ENCODE results near the gene FALEC. TPM values are rescaled to one million over a fixed set of nuclear protein-coding genes. Genes with fewer than 3 reads are reported as not detected.
A peak's percentile ranks its signal among the peaks of the same experiment; 100 is the strongest.
"Not testable (repeated sequence)": the region's sequence is repeated elsewhere in the genome, so short reads cannot be mapped to it uniquely, and the experiment has no call there.

Gene FALEC
- total RNA-seq, 1 donor from 2014 or later, result not detected

- no peak for ATAC-seq
- intact Hi-C loops (cut with DNase I), result loop anchor here (1.0 to 2.0 kb wide), 3 partner anchors 16 to 51 kb away; partner anchors contain the start of gene ENSA
These were observed 62.2 kb downstream of the FALEC start for GRCh38 chr1:150577557-150578271.

GRCh38 chr1:150578272-150579109 lies 62.9 kb downstream of the FALEC start:
- ATAC-seq (peak; percentile 31), DNase-seq (ENCODE audit: missing footprints) (peak; percentile 80)
- intact Hi-C loops (cut with DNase I), result loop anchor here (1.0 to 2.0 kb wide), 3 partner anchors 17 to 50 kb away; partner anchors contain the start of gene ENSA

More at GRCh38 chr1:150577557-150578271, 62.2 kb downstream of the FALEC start:
- DNase-seq (ENCODE audit: missing footprints), result no peak

- intact Hi-C loops (cut with DNase I), result loop anchor here (2.0 kb wide), 2 partner anchors 41 to 49 kb away; partner anchors contain the start of gene ENSA
- ATAC-seq, result peak; percentile 95
- DNase-seq (ENCODE audit: missing footprints), result peak; percentile 97
These were observed 63.8 kb downstream of the FALEC start, which contains the start of gene MCL1 for GRCh38 chr1:150579110-150579944. Gene MCL1 (minus strand): TSS chr1:150579610. CDS start chr1:150579530, 80 bp downstream.

DNA sequence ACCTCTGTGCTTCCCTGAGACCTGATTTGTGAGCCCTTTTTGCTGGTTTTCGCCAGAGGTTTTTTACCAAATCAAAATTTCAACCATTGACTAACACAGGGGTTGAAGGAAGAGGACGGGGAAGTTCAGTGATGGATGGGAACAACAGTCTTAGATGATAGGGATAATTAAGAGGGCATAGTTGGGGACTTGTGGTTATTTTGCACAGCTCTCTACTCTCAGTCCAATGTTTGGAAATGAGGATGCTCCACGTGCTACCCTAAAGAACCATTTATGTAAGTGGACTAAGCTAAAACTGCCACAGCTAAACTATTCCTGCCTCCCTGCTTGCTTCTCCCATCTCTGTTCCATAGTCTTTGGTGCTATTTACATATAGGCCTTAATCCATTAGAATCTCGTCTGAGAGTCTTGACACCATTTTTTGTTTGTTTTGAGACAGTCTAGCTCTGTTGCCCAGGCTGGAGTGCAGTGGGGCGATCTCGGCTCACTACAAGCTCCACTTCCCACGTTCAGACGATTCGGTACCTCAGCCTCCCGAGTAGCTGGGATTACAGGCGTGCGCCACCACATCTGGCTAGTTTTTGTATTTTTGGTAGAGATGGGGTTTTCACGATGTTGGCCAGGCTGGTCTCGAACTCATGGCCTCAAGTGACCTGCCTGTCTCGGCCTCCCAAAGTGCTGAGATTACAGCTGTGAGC lies 64.5 kb downstream of the FALEC start:
- DNase-seq (ENCODE audit: missing footprints), result no peak
- intact Hi-C loops (cut with DNase I), result loop anchor here (2.0 kb wide), 2 partner anchors 41 to 49 kb away; partner anchors contain the start of gene ENSA
- ATAC-seq, result no peak

DNA sequence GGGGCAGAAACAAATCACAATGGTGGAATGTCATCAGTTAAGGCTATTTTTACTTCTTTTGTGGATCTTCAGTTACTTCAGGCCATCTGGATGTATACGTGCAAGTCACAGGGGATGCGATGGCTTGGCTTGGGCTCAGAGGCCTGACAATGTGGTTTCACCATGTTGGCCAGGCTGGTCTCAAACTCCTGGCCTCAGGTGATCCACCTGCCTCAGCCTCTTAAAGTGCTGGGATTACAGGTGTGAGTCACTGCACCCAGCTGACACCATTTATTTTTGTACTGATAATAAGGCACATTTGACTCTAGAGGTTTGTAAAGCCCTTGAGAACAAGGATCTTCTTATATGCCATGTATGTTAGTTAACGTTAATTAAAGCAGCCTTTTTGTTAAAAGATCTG lies 65.4 kb downstream of the FALEC start:
- DNase-seq (ENCODE audit: missing footprints); ATAC-seq; intact Hi-C loops (cut with DNase I): not testable (repeated sequence)

- DNase-seq (ENCODE audit: missing footprints); intact Hi-C loops (cut with DNase I); ATAC-seq: not testable (repeated sequence)
These were observed 65.9 kb downstream of the FALEC start for GRCh38 chr1:150581437-150581836.

DNA sequence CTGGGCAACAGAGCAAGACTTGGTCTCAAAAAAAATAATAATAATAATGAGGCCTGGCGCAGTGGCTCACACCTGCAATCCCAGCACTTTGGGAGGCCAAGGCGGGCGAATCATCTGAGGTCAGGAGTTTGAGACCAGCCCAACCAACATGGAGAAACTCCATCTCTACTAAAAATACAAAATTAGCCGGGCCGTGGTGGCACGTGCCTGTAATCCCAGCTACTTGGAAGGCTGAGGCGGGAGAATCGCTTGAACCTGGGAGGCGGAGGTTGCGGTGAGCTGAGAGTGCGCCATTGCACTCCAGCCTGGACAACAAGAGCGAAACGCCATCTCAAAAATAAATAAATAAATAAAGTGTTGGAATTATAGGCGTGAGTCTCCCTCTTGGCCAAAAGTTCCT lies 66.4 kb downstream of the FALEC start:
- intact Hi-C loops (cut with DNase I); ATAC-seq; DNase-seq (ENCODE audit: missing footprints): not testable (repeated sequence)

DNA sequence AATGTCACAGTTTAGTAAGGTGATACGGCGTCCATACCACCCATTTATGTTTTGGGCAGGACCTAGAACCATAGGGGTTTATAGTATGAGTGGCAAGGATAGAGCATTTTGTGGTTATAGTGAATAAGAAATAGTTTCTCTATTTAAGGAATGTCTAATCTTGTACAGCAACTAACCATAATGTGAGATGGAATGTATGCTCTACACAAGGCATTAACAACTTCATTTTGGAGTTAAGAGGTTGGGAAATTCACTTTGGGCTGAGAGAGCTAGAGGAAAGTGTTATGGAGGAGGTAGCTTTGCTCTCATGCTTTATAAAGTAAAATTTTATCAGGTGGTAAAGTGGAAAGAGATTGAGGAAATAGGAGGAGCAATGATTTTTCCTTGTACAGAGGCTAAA lies 66.8 kb downstream of the FALEC start:
- ATAC-seq (no peak), DNase-seq (ENCODE audit: missing footprints) (no peak)
- intact Hi-C loops (cut with DNase I), result no loop called here

Small RNA genes lying within 50 kb of the gene (microRNA-seq; reads per million reads assigned to microRNA genes)
- not detected for gene MIR4257
- not detected for gene MIR6878

Other genes starting within 250 kb of the FALEC start
- 58.7 TPM for gene APH1A, start 246.7 kb upstream of the FALEC start, total RNA-seq
- gene C1orf54, start 243.0 kb upstream of the FALEC start, total RNA-seq, result 15.8 TPM
- gene CIART, start 233.2 kb upstream of the FALEC start, total RNA-seq, result 12.8 TPM
- gene MRPS21, start 221.9 kb upstream of the FALEC start, total RNA-seq, result 70.8 TPM
- 21.9 TPM for gene PRPF3, start 194.2 kb upstream of the FALEC start, total RNA-seq
- gene RPRD2, start 151.6 kb upstream of the FALEC start, total RNA-seq, result 23.6 TPM
- 29.6 TPM for gene TARS2, start 28.3 kb upstream of the FALEC start, total RNA-seq
- 24.1 TPM for gene ECM1, start 7.6 kb upstream of the FALEC start, total RNA-seq
- gene ADAMTSL4, start 33.7 kb downstream of the FALEC start, total RNA-seq, result 80.3 TPM
- 99.7 TPM for gene MCL1, start 63.9 kb downstream of the FALEC start, total RNA-seq
- gene ENSA, start 113.9 kb downstream of the FALEC start, total RNA-seq, result 131 TPM
- 16.5 TPM for gene GOLPH3L, start 181.4 kb downstream of the FALEC start, total RNA-seq
- not detected for gene HORMAD1, start 205.1 kb downstream of the FALEC start, total RNA-seq

Data from Right ventricle myocardium inferior (tissue), 1 donor.